ENCODE data around the gene TJP2. TPM values are rescaled to one million over a fixed set of nuclear protein-coding genes. Genes with fewer than 3 reads are reported as not detected.
"Not testable (repeated sequence)": the region's sequence is repeated elsewhere in the genome, so short reads cannot be mapped to it uniquely, and the experiment has no call there.

TJP2 gene
- total RNA-seq, 1 donor from 2014 or later = 4.5 TPM

DNA sequence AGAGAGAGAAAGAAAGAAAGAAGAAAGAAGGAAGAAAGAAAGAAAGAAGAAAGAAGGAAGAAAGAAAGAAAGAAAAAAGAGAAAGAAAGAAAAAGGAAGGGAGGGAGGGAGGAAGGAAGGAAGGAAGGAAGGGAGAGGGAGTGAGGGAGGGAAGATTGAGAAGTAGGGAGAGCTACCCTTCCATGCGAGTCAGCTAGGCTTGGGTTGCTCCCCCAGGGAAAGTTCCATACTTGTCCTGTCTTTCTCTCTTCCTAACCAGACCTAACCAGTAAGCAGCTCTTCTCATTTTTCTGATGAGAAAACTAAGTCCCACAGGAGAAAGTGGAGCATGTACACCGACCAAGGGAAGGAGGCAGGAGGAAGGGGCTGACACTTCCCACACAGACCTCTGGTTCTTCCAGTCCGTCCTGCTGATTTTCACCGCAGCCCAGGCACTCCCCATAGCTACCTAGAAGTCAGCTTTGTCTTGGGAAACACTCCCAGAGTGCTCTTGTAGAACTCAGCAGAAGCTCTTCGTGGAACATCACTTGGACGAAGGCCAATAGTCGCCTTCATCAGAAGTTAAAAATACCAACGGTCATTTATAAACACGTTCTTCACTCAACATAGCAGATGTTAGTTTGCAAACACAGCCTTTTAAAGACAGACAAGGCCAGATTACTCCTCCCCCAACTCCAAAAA lies 121.9 kb downstream of the TJP2 start:
- no peak for DNase-seq

DNA sequence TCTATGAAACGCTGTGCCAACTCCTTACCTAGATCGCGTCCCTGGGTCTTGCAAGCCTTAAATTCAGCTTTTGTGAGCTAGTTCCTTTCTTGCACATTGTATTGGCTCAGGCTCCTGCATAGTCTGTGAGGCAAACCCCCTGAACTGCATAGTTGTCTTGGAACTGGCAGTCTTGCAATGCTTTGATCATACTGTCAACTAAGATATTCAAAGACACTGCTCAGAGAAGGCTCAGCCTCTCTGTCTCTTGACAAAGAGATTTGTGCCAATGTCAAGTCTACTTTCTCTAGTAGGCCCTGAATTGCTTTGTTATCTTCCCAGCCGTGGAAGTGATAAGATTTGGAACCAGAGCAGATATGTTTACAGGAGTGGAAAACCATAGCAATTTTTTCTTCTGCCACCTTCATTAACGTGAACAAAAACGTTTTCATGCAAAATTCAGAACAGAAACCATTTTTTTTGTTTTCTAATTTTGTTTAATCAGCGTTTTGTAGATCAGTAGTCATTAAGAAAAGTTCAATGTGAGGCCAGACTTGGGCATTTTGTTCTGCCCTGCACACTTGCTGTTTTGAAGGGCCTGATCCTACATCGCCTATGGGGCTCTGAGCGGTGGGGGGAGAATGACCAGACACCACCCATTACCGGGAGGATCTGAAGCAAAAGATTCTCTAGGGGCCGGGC lies 123.4 kb downstream of the TJP2 start:
- no peak for DNase-seq

DNA sequence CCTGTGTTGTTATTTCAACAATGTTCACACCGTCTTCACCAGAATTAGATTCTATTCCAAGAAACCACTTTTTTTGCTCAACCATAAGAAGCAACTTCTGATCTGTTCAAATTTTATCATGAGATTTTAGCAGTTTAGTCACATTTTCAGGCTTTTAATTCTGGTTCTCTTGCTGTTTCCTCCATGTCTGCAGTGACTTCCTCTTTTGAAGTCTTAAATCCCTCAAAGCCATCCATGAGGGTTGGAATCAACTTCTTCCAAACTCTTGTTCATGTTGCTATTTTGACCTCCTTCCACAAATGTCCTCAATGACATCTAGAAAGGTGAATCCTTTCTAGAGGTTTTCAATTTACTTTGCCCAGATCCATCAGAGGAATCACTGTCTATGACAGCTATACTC lies 125.2 kb downstream of the TJP2 start:
- DNase-seq = no peak

DNA sequence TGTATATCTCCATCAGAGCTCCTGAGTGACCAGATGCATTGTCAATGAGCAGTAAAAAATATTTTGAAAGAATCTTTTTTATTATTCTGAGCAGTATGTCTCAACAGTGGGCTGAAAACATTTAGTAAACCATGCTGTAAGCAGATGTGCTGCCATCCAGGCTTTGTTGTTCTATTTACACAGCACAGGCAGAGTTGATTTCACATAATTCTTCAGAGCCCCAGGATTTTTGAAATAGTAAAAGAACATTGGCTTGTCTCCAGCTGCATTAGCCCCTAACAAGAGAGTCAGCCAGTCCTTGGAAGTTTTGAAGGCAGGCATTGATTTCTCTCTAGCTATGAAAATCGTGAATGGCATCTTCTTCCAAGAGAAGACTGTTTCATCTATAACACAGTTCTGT lies 125.7 kb downstream of the TJP2 start:
- DNase-seq = no peak

DNA sequence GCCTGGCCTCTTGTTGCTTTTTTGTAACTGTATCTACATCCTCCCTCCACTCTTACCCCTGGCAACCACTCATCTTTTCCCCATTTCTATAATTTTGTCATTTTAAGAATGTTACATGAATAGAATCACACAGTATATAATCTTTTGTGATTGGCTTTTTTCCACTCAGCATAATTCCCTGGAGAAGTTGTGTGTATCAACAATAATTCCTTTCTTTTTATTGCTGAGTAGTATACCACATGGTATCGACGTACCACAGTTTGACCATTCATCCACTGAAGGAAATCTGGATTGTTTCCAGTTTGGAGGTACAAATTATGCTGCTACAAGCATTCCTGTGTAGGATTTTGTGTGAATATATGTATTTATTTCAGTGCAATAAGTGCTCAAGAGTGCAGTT lies 129.3 kb downstream of the TJP2 start:
- DNase-seq = no peak

DNA sequence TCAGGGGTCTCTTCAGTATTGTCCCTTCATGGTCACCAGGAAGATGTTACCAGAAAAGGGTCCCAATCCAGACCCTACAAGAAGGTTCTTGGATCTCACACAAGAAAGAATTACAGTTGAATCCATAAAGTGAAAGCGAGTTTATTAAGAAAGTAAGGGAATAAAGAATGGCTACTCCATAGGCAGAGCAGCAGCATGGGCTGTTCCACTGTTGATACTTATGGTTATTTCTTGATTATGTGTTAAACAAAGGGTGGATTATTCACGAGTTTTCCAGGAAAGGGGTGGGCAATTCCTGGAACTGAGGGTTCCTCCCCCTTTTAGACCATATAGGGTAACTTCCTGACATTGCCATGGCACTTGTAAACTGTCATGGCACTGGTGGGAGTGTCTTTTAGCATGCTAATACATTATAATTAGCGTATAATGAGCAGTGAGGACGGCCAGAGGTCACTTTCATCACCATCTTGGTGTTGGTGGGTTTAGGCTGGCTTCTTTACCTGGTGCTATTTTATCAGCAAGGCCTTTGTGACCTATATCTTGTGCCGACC lies 132.9 kb downstream of the TJP2 start:
- not testable (repeated sequence) for DNase-seq

DNA sequence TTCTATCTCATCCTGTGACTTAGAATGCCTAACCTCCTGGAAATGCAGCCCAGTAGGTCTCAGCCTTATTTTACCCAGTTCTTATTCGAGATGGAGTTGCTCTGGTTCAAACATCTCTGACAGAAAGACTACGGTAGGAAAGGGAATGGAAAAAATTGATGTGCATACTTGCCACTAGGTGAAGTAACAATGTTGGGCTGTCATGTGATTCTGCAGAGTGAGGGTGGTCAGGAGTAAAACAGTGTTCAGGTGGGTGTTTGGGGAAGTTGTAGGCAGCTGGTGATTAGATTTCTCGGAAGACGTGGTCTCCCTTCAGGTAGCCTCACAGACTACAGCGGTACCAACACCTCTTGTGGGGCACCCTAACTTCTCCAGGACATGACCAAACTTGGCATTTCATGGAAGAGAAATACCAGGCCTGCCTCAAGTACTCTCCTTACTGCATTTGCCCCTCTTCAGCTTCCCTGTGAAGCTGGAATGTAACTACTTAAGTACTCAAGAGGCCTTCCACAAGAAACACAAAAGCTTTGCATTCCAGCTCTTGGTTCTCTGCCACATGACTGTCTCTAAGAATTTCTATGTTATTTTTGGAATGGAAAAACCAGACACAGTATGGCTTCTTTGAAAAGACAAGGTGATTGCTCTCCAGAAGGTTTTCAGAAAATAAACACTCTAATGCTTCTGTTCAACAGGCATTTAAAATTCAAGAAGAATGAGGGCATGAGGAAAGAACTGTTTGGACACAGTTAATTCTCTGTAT lies 133.5 kb downstream of the TJP2 start:
- no peak for DNase-seq

DNA sequence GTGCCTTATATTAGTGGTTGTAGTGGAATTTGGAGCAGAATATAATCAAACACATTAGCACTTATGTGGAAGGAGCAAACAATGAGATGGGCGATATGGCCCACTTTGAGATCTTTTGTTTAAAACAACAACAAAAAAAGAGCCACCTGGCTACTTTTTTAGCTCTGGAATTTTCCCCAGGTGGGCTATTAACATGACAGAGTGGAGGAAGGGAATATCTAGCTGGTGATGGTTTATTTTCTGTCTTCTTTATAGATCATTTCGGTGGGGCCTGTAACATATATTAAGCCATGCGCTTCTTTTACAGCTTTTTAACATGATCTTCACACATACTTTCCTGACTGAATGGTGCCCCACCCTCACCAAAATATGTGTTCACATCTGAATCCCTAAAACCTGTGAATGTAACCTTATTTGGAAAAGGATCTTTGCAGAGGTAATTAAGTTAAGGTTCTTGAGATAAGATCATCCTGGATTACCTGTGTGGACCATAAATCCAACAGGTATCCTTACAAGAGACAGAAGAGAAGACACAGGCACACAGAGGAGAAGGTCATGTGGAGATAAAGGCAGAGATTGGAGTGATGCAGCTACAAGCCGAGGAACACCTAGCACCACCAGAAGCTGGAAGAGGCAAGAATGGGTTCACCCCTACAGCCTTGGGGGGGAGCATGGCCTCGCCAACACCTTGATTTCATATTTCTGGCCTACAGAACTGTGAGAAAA lies 134.3 kb downstream of the TJP2 start:
- DNase-seq = no peak

DNA sequence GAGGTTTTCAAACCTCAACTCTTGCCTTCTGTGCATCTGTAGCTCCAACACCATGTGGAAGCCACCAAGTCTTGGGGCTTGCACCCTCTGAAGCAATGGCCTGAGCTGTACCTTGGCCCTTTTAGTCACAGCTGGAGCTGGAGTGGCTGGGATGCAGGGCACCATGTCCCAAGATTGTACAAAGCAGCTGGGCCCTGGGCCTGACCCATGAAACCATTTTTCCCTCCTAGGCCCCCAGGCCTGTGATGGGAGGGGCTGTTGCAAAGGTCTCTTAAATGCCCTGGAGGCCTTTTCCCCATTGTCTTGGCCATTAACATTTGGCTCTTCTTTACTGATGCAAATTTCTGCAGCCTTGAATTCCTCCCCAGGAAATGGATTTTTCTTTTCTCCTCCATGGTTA lies 139.1 kb downstream of the TJP2 start:
- no peak for DNase-seq

DNA sequence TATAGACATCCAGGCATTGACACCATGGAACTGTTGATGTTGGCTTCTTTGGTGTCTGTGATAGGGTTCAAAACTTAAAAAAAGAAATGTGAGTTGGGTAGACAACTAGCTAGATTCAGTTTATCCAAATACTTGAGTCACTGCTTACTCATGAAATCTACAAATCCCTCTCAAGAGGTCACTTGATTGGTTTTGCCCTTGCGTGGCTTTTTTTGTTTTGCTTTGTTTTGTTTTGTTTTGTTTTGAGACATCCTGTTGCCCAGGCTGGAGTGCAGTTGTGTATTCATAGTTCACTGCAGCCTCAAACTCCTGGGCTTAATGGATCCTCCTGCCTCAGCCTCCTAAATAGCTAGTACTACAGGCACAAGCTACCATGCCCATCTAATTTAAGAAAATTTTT lies 140.5 kb downstream of the TJP2 start:
- DNase-seq = no peak

DNA sequence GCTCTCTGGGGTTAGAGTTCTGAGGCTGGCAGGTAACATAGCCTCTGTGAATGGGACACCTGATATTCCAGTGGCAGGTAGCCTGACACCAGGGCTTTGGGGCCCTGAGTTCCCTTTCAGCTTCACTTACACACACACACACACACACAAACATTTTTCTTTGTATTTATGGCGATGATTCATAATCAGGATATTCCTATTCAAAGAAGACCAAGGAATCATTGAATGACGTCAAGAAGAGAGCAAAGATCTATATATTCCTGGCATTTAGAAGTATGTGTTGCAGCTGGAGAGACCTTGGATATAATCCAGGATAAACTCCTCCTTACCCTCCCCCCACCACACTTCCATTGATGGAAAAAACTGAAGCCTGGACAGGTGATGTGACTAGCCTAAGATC lies 143.0 kb downstream of the TJP2 start:
- DNase-seq = no peak

DNA sequence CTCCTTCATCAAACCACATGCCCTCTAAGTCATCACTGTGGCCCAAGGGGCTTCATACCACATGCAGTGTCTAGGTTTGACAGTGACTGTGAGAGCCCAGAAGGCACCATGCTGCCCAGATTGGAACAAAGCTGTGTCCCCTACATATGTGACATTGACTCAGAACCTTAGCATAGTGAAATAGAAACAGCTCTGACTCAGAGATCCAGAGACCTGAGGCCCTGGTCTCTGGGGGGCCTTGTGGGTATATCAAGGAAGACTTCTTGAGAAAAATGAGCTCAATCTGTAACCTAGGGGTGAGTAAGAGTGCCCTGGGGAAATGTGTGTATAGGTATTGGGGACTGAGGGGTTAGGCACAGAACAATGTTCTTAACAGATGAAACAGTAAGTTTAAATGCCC lies 143.8 kb downstream of the TJP2 start:
- DNase-seq = no peak

DNA sequence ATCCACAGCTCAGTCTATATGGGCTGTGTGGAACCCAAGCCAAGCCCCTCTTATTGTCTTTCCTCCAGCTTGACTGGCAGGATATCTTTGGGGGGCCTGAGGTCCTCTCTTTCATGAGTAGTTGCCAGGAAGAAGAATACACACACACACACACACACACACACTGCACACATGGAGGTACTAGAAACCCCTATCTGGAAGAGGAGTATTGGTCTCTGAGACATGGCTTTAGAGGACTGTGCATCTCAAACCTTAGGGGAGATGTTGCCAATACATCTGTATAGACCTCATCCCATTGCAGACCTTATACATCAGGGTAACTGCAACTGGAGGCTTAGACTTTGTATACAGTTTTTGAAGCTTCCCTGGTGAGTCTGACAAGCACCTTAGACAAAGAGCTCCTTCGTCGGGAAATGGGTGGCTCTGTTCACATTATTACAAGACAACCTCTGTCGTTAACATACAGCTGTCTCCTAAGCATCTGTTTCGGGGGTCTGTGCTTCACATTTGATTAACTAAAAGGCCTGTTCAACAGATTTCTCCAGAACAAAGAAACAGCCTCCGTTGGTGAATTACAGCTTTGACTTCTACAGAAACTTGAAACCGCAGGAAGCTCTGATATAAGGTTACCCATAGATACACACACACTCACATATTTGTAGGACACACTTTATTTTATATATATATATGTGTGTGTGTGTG lies 145.4 kb downstream of the TJP2 start:
- DNase-seq = no peak

DNA sequence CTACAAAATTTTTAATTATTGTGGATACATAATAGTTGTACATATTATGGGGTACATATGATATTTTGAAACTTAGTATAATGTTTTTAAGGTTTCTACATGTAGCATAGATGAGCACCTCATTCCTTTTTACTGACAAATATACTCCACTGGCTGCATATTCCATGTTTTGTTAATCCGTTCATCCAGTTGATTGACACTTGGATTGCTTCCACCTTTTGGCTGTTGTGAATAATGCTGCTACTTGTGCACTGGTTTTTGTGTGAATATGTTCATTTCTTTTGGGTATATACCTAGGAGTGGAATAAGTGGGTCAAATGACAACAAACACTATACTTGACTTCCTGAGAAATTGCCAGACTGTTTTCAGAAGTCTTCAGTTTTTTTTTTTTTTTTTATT lies 148.2 kb downstream of the TJP2 start:
- DNase-seq = no peak

DNA sequence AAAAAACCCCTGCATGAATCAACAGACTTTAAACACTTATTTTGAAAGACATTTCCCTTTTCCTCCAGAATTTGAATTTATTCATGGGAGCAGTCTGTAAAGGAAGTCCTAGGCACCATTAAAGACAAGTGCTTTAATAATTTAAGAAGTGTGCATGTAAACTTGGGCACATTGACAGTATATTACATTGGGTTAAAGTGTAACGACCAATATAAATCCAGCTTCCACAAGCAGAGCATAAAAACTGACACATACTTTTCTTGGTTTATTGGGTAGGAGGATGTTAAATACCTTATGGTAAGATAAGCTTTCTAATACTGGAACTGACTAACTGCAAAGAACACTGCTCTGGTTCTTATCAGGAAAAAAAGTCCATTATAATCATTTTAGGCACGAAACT lies 149.8 kb downstream of the TJP2 start:
- DNase-seq = no peak

Other genes starting within 250 kb of the TJP2 start
- not detected for gene PRKACG, start 160.2 kb upstream of the TJP2 start, total RNA-seq
- 1.1 TPM for gene FXN, start 138.5 kb upstream of the TJP2 start, total RNA-seq
- 1.4 TPM for gene ENTREP1, start 150.9 kb downstream of the TJP2 start, total RNA-seq

Measured in occipital lobe (tissue), 2 donors.